Osteoblast (primary cell): Measurements from ENCODE around the gene DNMT1. TPM values are rescaled to one million over a fixed set of nuclear protein-coding genes. Genes with fewer than 3 reads are reported as not detected.

Experiments
- DNase-seq: peaks from one replicate; pipeline ENCODE4 v3.0.0; 2011; ENCODE audit warnings: low spot score, mixed read lengths; ENCODE audit not compliant: insufficient read length; ENCODE audit errors: missing footprints
- H2AFZ ChIP-seq: 2 replicates; pipeline ENCODE4 v1.6.0; 2011; ENCODE audit warnings: mild to moderate bottlenecking, low read length
- H3K27ac ChIP-seq: 2 replicates; pipeline ENCODE4 v1.5.1; 2011; ENCODE audit warnings: mild to moderate bottlenecking, low read depth, low read length, moderate library complexity
- H3K27me3 ChIP-seq: 2 replicates; pipeline ENCODE4 v1.6.0; 2012; ENCODE audit warnings: mild to moderate bottlenecking, control low read depth, inconsistent platforms, low read length, moderate library complexity; ENCODE audit not compliant: insufficient read depth
- H3K36me3 ChIP-seq: 2 replicates; pipeline ENCODE4 v1.5.1; 2011; ENCODE audit warnings: mild to moderate bottlenecking, low read length, control low read depth, moderate library complexity; ENCODE audit not compliant: insufficient read depth
- H3K4me1 ChIP-seq: 2 replicates; pipeline ENCODE4 v1.5.1; 2011; ENCODE audit warnings: mild to moderate bottlenecking, low read length, control low read depth, moderate library complexity; ENCODE audit not compliant: insufficient read depth
- H3K4me2 ChIP-seq: 2 replicates; pipeline ENCODE4 v1.6.0; 2011; ENCODE audit warnings: mild to moderate bottlenecking, low read length; ENCODE audit not compliant: insufficient read depth
- H3K4me3 ChIP-seq: fragments of 200-600 bp; sonication (generic); 3 replicates; pipeline ENCODE4 v1.5.1; 2012; ENCODE audit warnings: mild to moderate bottlenecking, low read length, inconsistent platforms; ENCODE audit not compliant: insufficient read depth
- H3K79me2 ChIP-seq: 2 replicates; pipeline ENCODE4 v1.6.0; 2012; ENCODE audit warnings: mild to moderate bottlenecking, low read length, control low read depth, inconsistent platforms; ENCODE audit not compliant: insufficient read depth
- H3K9me3 ChIP-seq: 2 replicates; pipeline ENCODE4 v1.5.1; 2011; ENCODE audit warnings: low read depth, low read length, control low read depth
- H4K20me1 ChIP-seq: 2 replicates; pipeline ENCODE4 v1.6.0; 2012; ENCODE audit warnings: mild to moderate bottlenecking, low read length, control low read depth; ENCODE audit not compliant: insufficient read depth
- CTCF ChIP-seq: IDR thresholded peaks from 2 replicates; pipeline ENCODE4 v1.5.1; 2011; ENCODE audit warnings: mild to moderate bottlenecking, low read depth, low read length, moderate library complexity; ENCODE audit errors: extremely low read depth
- total RNA-seq: library from RNA; depleted of rRNA; stranded (reverse); fragments of >200 nt; gene quantifications from 2 replicates; pipeline ENCODE4 v1.2.3, GENCODE V29; 2012

DNMT1 gene
- total RNA-seq, 1 donor: 33.7 TPM

- no peaks in the 10 kb centered on the region for H3K27me3 ChIP-seq
- H3K9me3 ChIP-seq: no peaks in the 10 kb centered on the region
- no peak for TF ChIP-seq CTCF
- H3K27ac ChIP-seq: no peak overlapping the region
- H4K20me1 ChIP-seq: no peaks in the 10 kb centered on the region
- H3K36me3 ChIP-seq: peaks cover 89% of the 10 kb centered on the region
- no peak overlapping the region for H3K4me3 ChIP-seq
- no peaks in the 10 kb centered on the region for H3K4me1 ChIP-seq
- peaks cover 2% of the 10 kb centered on the region for H3K79me2 ChIP-seq
- H2AFZ ChIP-seq: no peak overlapping the region
- no peak for DNase-seq
- no peak overlapping the region for H3K4me2 ChIP-seq
Measured at GRCh38 chr19:10158071-10158470, 36.7 kb downstream of the DNMT1 start.

- H3K27ac ChIP-seq: no peak overlapping the region
- H3K4me2 ChIP-seq: no peak overlapping the region
- H3K4me3 ChIP-seq: no peak overlapping the region
- no peaks in the 10 kb centered on the region for H3K4me1 ChIP-seq
- H2AFZ ChIP-seq: no peak overlapping the region
- H3K27me3 ChIP-seq: no peaks in the 10 kb centered on the region
- no peaks in the 10 kb centered on the region for H3K9me3 ChIP-seq
- DNase-seq: peak; percentile 90
- TF ChIP-seq CTCF: peak; percentile 19
- H3K79me2 ChIP-seq: peaks cover 2% of the 10 kb centered on the region
- peaks cover 92% of the 10 kb centered on the region for H3K36me3 ChIP-seq
- H4K20me1 ChIP-seq: no peaks in the 10 kb centered on the region
Measured at GRCh38 chr19:10155839-10156238, 38.9 kb downstream of the DNMT1 start.

- DNase-seq: no peak
- Histone ChIP-seq H2AFZ (no peak overlapping the region), H3K79me2 (peaks cover 2% of the 10 kb centered on the region), H3K27ac (no peak overlapping the region), H3K4me3 (no peak overlapping the region), H3K4me1 (no peaks in the 10 kb centered on the region), H3K36me3 (peaks cover 84% of the 10 kb centered on the region), H3K4me2 (no peak overlapping the region), H4K20me1 (no peaks in the 10 kb centered on the region), H3K9me3 (no peaks in the 10 kb centered on the region), H3K27me3 (no peaks in the 10 kb centered on the region)
- TF ChIP-seq CTCF: no peak
Measured at GRCh38 chr19:10152100-10152499, 42.7 kb downstream of the DNMT1 start.

DNA sequence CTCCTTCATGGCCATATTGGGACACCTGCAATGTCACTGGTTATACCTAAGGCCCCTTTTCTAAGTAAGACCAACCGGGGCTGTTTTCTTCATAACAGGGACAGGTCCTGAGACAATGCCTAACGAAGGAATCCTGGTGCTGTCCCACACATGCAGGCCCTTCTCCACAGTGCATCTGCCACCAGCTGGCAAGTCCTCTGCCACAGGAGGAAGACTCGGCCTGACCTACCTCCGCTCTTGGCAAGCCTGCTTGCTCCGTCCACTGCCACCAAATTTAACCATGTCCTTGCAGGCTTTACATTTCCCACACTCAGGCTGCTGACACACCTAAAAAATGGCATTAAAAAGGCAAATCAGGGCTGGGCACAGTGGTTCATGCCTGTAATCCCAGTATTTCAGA lies 43.2 kb downstream of the DNMT1 start:
- Histone ChIP-seq H4K20me1 (no peaks in the 10 kb centered on the region), H3K4me2 (no peak overlapping the region), H3K9me3 (no peaks in the 10 kb centered on the region), H3K27me3 (no peaks in the 10 kb centered on the region), H3K36me3 (peaks cover 84% of the 10 kb centered on the region), H3K79me2 (peaks cover 2% of the 10 kb centered on the region), H3K4me3 (no peak overlapping the region), H3K4me1 (no peaks in the 10 kb centered on the region), H3K27ac (no peak overlapping the region), H2AFZ (no peak overlapping the region)
- DNase-seq: no peak
- TF ChIP-seq CTCF: no peak
